NCI-H446 treated with DMSO at 0.1 percent for 48 hours (cell line): ENCODE results near the gene CHCHD3.
"Not testable (repeated sequence)": the region's sequence is repeated elsewhere in the genome, so short reads cannot be mapped to it uniquely, and the experiment has no call there.

Experiments used
- DNase-seq: peaks from one replicate; lab custom pipeline; 2025; lab: John Stamatoyannopoulos, UW

Gene CHCHD3

DNA sequence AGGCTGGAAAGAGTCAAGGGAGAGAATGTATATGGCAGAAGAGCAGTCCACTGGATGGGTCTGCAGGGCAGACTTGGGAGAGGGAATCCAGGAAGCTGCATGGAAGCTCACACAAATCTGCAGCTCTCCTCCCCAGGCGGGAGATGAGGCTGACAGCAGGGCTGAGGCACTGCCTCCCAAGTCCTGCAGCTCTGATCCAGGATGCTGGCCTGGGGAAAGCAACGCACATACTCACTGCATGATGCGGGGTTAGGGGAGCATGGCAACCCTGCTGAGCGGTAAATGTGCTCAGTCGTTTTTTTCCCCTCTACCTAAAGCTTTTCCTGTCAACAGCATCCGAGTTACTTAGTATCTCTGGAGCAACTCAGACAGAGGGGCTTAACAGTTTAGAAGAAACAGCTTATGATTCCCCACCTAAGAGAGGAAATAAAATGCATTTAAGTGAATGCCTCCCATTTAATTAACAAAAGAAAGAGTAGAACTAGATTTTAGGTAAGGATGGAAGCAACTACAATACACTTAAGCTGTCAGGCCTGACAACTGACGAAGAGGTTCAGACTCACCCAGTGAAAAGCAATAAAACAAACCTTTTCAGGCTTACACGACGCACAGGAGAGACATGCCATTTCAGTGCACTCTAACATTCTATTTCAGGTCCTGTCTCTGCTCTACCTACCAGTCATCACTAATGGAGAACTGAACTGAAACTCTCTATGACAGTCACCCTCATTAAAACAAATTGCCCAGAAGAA, 37.0 kb downstream of the CHCHD3 start:
- no peak for DNase-seq

DNA sequence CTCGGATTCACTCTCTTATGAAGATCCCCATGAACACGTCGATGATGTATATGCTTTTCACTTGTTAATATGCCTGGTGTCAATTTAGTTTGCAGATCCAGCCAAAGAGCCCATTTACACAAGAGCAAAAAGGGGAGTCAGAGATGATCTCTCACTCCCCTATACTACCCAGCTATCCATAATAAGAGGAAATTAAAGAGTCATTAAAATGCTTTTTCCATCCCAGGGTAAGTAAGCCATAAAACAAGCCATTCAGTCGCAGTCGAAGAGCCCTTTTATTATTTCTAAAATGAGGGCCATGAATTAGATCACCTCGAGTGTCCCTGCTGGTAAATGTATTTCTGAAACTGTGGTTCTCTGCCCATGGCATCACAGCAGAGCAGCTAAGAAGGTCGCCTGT, 41.2 kb downstream of the CHCHD3 start:
- DNase-seq, result no peak

DNA sequence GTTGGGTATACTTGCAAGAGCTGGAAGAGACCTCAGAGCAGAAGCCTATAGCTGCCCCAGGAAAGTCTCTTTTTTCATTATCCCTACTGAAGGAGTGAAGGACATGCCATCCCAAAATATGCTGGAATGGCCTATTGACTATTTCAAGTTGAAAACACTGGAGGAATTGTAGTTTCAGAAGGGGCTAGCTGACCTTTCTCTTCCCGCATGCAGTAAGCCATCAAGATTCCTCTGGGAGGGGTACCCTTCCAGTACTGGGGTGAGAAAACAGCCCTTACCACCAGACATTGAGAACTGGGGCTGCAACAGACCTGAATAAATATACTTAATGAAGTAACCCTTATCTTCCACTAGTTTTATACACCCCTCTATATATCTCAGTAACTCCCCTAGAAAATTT, 41.7 kb downstream of the CHCHD3 start:
- DNase-seq, result no peak

DNA sequence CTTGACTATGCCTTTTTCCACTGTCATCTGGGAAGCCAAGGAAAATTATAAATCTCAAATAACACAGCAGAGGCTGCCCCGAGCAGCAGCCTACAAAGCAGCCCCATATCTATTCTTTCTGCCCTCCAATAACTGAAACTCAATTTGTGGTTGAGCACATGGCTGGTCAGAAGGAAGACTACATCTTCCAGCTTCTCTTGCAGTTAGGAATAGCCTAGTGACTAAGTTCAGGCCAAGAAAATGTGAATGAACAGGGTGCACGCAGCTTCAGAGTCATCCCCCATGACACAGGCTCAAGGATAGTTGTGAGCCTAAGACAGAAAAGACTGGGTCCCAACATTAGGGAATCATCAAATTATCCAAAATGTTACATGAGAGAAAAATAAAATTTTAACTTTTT, 42.3 kb downstream of the CHCHD3 start:
- no peak for DNase-seq

DNA sequence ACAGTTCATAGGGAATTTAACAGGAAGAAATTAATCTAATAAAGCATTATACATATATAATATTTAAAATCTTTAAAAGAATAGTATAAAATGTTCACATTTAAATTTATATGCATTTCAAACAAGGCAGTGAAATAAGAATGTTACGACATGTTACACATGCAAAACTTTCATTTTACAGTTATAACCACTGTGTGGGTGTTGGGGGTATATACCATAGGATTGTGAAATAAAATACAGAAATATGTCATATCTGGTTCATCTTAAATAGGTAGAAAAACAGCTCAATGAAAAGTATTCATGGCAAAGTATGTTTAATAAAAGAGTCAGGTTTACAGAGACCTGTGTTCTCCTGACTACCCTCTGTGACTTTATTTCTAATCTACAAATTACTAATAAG, 45.6 kb downstream of the CHCHD3 start:
- DNase-seq, result no peak

- not testable (repeated sequence) for DNase-seq
Observed at GRCh38 chr7:133035240-133035639, 46.6 kb downstream of the CHCHD3 start.

- DNase-seq, result no peak
Observed at GRCh38 chr7:133030346-133030745, 51.5 kb downstream of the CHCHD3 start.

DNA sequence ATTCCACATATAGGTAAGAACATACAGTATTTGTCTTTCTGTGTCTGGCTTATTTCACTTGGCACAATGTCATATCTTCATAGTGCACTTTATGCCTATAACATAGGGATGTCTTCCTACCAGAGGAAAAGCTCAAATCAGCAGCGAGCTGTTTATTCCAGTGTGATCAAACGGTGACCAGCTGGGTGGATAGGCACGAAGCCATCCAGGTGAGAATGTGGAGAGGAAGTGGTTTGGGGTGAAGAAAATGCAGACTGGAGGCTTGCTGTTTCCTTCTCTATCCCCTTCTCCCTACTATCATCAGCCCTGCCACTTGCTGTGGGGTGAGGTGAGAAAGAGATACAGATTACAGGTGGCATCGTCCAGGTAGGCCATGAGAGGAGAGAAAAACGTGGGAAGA, 52.4 kb downstream of the CHCHD3 start:
- DNase-seq, result no peak

- no peak for DNase-seq
Observed at GRCh38 chr7:133027397-133027796, 54.5 kb downstream of the CHCHD3 start.

- no peak for DNase-seq
Observed at GRCh38 chr7:133026210-133026859, 55.6 kb downstream of the CHCHD3 start.

- DNase-seq, result no peak
Observed at GRCh38 chr7:133025056-133025455, 56.8 kb downstream of the CHCHD3 start.

- DNase-seq, result no peak
Observed at GRCh38 chr7:133024596-133024995, 57.3 kb downstream of the CHCHD3 start.

DNA sequence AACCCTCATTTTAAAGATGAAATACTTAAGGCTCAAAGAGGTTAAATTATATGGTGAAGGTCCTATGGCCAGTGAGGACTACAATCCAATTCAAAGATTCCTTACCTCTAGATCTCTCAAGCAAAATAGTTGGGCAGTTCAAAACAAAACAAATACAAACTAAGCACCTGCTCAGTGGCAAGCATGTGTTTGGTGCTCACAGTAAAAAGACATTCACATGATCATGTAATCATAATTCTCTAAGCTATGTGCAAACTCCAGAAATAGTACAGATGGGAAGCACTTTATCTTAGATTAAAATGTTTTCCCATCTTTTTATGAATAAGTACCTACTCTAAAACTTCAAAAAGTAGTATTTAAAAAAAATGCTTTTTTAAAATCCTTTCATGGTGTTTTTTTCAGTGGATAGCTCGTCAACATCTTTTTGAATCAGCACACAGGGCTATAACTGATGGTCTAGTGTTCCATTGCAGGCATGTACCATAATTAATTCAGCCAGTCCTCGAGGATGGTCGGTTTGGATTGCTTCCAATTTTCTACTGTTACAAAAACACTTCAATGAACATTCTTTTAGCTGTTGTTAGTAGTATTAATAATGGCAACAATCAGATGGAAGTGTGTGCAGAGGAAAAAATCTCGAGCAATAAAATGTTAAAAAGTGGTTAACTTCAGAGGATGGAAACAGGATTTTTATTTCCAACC, 58.4 kb downstream of the CHCHD3 start:
- DNase-seq, result peak; percentile 5

DNA sequence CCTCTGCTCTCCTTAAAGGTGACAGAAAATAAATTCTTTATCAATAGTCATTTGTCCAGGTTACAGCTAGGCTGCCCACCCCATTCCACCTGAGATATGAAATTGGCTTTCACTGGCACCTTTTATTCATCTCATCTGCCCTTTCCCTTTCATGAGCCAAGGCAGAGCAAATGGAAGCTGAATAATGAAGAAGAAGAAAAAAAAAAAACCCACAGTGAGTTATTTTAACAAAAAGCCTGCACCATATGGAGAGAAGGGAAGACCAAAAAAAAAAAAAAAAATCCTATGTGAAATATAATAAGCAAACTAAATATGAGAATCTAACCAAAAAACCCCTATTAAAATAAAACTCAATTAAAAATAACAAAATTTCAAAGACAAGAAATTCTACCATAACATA, 59.2 kb downstream of the CHCHD3 start:
- DNase-seq, result peak; percentile 3

DNA sequence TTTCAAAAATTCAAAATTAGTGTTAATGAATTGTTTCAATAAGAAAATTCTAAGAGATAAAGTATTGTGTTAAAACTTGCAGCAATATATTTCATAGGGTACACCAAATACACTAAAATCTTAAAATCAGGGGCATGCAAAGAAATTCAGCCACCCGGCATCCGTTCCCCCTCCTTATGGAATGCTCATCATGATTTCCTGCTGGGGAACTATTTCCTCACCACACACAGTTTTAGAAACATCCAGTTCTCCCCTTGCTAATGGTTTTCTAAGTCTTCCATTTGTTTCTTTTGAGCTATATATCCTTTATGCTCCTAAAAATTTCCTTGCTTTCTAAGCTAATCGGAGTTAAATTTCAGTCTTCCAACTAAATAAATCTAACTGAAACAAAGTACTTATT, 60.7 kb downstream of the CHCHD3 start:
- no peak for DNase-seq

GRCh38 chr7:133020496-133020895, 61.4 kb downstream of the CHCHD3 start:
- DNase-seq, result no peak

DNA sequence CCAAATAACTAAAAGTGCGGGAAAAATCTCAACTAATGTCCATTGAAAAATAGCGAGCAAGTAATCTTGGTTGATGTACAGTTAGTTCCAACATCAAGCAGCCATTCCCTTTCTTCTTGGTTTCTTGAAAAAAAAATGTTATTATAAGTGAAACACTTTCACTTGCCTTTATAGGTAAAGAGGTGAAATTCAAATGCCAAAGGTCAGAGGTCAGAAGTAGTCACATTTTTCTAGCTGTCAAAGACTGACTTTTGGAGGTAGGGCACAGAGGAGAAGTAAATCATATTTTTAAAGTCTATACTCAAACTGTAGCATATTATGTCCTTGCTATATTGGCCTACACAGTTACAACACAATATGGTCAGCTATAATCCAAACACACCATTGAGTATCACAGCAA, 62.3 kb downstream of the CHCHD3 start:
- DNase-seq, result no peak

- no peak for DNase-seq
Observed at GRCh38 chr7:133016604-133017003, 65.3 kb downstream of the CHCHD3 start.

DNA sequence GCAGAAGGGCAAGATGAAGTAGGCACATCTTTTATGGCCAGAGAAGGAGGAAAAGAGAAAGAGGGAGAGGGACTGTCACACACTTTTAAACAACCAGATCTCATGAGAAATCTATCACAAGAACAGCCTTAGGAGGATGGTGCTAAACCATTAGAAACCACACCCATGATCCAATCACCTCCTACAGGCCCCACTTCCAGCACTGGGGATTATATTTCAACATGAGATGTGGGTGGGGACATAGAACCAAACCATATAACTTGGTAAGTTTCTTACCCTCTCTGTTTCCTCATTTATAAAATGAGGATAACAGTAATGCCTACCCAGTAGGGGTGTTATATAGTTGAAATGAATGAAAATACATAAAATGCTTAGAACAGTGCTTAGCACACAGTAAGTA, 66.0 kb downstream of the CHCHD3 start:
- DNase-seq, result no peak

DNA sequence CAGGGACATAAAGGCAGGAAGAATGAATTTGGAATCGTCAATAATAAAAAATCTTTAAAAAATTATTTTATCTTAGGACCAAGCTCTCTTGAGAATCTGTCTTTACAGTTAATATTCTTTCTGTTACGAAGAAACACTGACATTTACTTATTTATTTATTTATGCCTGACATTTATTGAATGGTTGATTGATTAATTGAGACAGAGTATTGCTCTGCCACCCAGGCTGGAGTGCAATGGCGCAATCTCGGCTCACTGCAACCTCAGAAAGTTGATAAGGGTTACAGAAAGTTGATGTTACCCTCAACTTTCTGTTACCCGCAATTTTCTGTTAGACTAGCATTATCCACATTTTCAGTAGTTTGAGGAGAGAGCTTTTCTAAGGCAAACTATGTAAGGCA, 70.1 kb downstream of the CHCHD3 start:
- DNase-seq, result no peak

DNA sequence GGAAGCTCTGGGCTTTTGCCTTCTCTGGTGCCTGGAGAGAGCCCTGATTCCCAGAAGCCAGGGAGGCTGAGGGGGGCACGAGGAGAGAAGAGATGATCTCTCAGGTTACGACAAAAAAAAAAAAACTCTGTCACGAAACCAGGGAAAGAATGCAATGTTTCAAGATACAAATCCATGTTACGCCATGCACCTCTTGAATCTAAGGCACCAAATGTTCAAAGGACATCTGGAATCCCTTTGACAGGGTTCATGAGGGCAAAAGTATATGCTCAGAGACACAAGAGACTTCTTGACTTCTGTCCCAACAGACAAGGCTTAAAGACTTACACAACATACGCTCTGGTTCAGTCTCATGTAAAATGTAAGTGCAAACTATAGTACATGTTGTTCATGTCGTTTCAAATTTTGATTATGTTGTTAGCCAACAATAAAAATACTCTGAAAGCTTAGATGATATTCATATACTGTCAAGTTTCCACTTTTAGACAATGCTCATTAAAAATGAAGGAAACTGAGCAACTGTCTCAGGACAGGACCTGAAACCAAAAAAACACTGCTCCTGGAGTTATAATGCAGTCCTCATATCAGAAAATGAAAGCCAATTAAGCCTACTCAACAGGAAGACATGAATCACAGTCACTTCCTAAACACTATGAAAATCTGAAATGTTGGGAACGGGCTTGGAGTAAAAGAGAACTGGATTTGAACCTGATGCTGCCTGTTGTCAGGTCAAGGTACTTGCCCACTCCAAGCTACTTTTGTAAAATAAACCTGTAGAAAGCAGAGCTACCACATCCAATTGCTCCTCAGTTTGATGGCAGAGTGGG, 72.3 kb downstream of the CHCHD3 start:
- DNase-seq, result no peak

- no peak for DNase-seq
Observed at GRCh38 chr7:133007961-133008360, 73.9 kb downstream of the CHCHD3 start.
